Karpas-422 (cell line): Measurements from ENCODE around the gene PRKG1. TPM values are rescaled to one million over a fixed set of nuclear protein-coding genes. Genes with fewer than 3 reads are reported as not detected.
"Not testable (repeated sequence)": the region's sequence is repeated elsewhere in the genome, so short reads cannot be mapped to it uniquely, and the experiment has no call there.

Experiments used
- DNase-seq: peaks from one replicate; pipeline ENCODE4 v3.0.0-alpha.2; 2015
- H2AFZ ChIP-seq: fragments of 200-600 bp; sonication (generic); 2 replicates; pipeline ENCODE4 v1.6.1; 2014; ENCODE audit warnings: antibody characterized with exemption, low read length, mixed read lengths
- H3K27ac ChIP-seq: fragments of 200-600 bp; sonication (generic); 2 replicates; pipeline ENCODE4 v1.5.1; 2014; ENCODE audit warnings: mild to moderate bottlenecking, low read length, moderate library complexity
- H3K27me3 ChIP-seq: fragments of 200-600 bp; sonication (generic); 2 replicates; pipeline ENCODE4 v1.6.1; 2014; ENCODE audit warnings: low read length, mixed read lengths
- H3K36me3 ChIP-seq: fragments of 200-600 bp; sonication (generic); 2 replicates; pipeline ENCODE4 v1.6.1; 2014; ENCODE audit warnings: low read length, mixed read lengths; ENCODE audit not compliant: insufficient read depth
- H3K4me1 ChIP-seq: fragments of 200-600 bp; sonication (generic); 2 replicates; pipeline ENCODE4 v1.6.1; 2014; ENCODE audit warnings: mild to moderate bottlenecking, low read length, mixed read lengths
- H3K4me2 ChIP-seq: fragments of 200-600 bp; sonication (generic); 2 replicates; pipeline ENCODE4 v1.6.1; 2014; ENCODE audit warnings: low read length, low read depth, mild to moderate bottlenecking; ENCODE audit not compliant: poor library complexity, severe bottlenecking
- H3K4me3 ChIP-seq: fragments of 200-600 bp; sonication (generic); 2 replicates; pipeline ENCODE4 v1.5.1; 2014; ENCODE audit warnings: mild to moderate bottlenecking, antibody characterized with exemption, low read length, mixed read lengths
- H3K79me2 ChIP-seq: fragments of 200-600 bp; sonication (generic); 2 replicates; pipeline ENCODE4 v1.6.1; 2014; ENCODE audit warnings: mild to moderate bottlenecking, low read length, mixed read lengths
- H3K9ac ChIP-seq: fragments of 200-600 bp; sonication (generic); 2 replicates; pipeline ENCODE4 v1.6.0; 2014; ENCODE audit warnings: low read length
- H3K9me2 ChIP-seq: fragments of 200-600 bp; sonication (generic), shearing (Covaris generic); replicated peaks from 2 replicates; pipeline ENCODE4 v1.6.0; 2014; ENCODE audit warnings: mild to moderate bottlenecking, low read length, moderate library complexity; ENCODE audit not compliant: insufficient read depth
- H3K9me3 ChIP-seq: fragments of 300-700, 200-600 bp; sonication (generic); 2 replicates; pipeline ENCODE4 v1.6.1; 2014; ENCODE audit warnings: low read length, mixed read lengths
- H4K20me1 ChIP-seq: fragments of 200-600 bp; sonication (generic); 2 replicates; pipeline ENCODE4 v1.6.1; 2014; ENCODE audit warnings: mild to moderate bottlenecking, antibody characterized with exemption, low read length, low read depth; ENCODE audit not compliant: insufficient read depth
- total RNA-seq: library from RNA; depleted of rRNA; stranded (reverse); fragments of >200 nt; shearing (Covaris generic); gene quantifications from 2 replicates; pipeline ENCODE4 v1.2.3, GENCODE V29; 2014; ENCODE audit warnings: low replicate concordance

Gene PRKG1
- total RNA-seq, 1 experiment from 2014 or later = not detected

DNA sequence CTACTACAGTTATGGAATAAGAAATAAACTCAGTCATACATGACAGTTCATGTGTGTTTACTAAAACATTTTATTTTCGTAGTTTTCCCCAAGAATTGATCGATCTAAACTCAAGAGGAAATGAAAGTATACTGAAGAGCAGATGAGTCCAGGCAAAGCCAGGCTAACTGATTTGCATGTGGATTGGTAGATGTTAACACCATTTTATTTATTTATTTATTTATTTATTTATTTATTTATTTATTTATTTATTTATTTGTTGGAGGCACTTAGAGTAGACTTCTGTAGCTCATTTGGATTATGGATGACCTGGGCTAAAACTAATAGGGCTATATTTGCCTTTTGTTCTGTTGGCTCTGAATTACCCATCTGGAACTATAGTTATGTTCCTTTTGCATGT, 1171.3 kb downstream of the PRKG1 start:
- H3K79me2 ChIP-seq = no peaks in the 10 kb centered on the region
- no peak overlapping the region for H2AFZ ChIP-seq
- no peaks in the 10 kb centered on the region for H3K9me3 ChIP-seq
- H3K4me2 ChIP-seq = no peak overlapping the region
- no peak overlapping the region for H3K4me3 ChIP-seq
- H4K20me1 ChIP-seq = no peaks in the 10 kb centered on the region
- H3K36me3 ChIP-seq = no peaks in the 10 kb centered on the region
- no peak overlapping the region for H3K27ac ChIP-seq
- no peaks in the 10 kb centered on the region for H3K4me1 ChIP-seq
- DNase-seq = no peak
- H3K9ac ChIP-seq = no peak overlapping the region
- H3K9me2 ChIP-seq = no peaks in the 10 kb centered on the region
- no peaks in the 10 kb centered on the region for H3K27me3 ChIP-seq

- not testable (repeated sequence) for H3K9ac ChIP-seq, H3K4me2 ChIP-seq, H3K27me3 ChIP-seq, H2AFZ ChIP-seq, H4K20me1 ChIP-seq, H3K4me3 ChIP-seq, H3K79me2 ChIP-seq, H3K36me3 ChIP-seq, DNase-seq, H3K9me2 ChIP-seq, H3K9me3 ChIP-seq, H3K27ac ChIP-seq, H3K4me1 ChIP-seq
These were observed 1173.6 kb downstream of the PRKG1 start for GRCh38 chr10:52247929-52248328.

GRCh38 chr10:52248697-52249306, 1174.5 kb downstream of the PRKG1 start:
- Histone ChIP-seq H3K4me2 (no peak overlapping the region), H4K20me1 (no peaks in the 10 kb centered on the region), H3K4me3 (no peak overlapping the region), H3K36me3 (no peaks in the 10 kb centered on the region), H3K9me3 (no peaks in the 10 kb centered on the region), H3K79me2 (no peaks in the 10 kb centered on the region), H3K9ac (no peak overlapping the region), H3K9me2 (no peaks in the 10 kb centered on the region), H3K27me3 (no peaks in the 10 kb centered on the region), H3K4me1 (no peaks in the 10 kb centered on the region), H3K27ac (no peak overlapping the region), H2AFZ (no peak overlapping the region)
- DNase-seq = no peak

- no peaks in the 10 kb centered on the region for H3K9me2 ChIP-seq
- no peaks in the 10 kb centered on the region for H4K20me1 ChIP-seq
- no peak overlapping the region for H3K4me3 ChIP-seq
- H3K36me3 ChIP-seq = no peaks in the 10 kb centered on the region
- no peak for DNase-seq
- no peaks in the 10 kb centered on the region for H3K27me3 ChIP-seq
- H3K4me1 ChIP-seq = no peaks in the 10 kb centered on the region
- H3K79me2 ChIP-seq = no peaks in the 10 kb centered on the region
- no peaks in the 10 kb centered on the region for H3K9me3 ChIP-seq
- no peak overlapping the region for H2AFZ ChIP-seq
- no peak overlapping the region for H3K27ac ChIP-seq
- H3K9ac ChIP-seq = no peak overlapping the region
- no peak overlapping the region for H3K4me2 ChIP-seq
These were observed 1175.6 kb downstream of the PRKG1 start for GRCh38 chr10:52249850-52250395.

- H3K36me3 ChIP-seq = no peaks in the 10 kb centered on the region
- H4K20me1 ChIP-seq = no peaks in the 10 kb centered on the region
- H3K27me3 ChIP-seq = no peaks in the 10 kb centered on the region
- no peaks in the 10 kb centered on the region for H3K9me2 ChIP-seq
- no peak overlapping the region for H3K9ac ChIP-seq
- no peak for DNase-seq
- no peaks in the 10 kb centered on the region for H3K4me1 ChIP-seq
- H2AFZ ChIP-seq = no peak overlapping the region
- H3K27ac ChIP-seq = no peak overlapping the region
- H3K4me3 ChIP-seq = no peak overlapping the region
- no peak overlapping the region for H3K4me2 ChIP-seq
- no peaks in the 10 kb centered on the region for H3K9me3 ChIP-seq
- no peaks in the 10 kb centered on the region for H3K79me2 ChIP-seq
These were observed 1176.2 kb downstream of the PRKG1 start for GRCh38 chr10:52250510-52250909.

DNA sequence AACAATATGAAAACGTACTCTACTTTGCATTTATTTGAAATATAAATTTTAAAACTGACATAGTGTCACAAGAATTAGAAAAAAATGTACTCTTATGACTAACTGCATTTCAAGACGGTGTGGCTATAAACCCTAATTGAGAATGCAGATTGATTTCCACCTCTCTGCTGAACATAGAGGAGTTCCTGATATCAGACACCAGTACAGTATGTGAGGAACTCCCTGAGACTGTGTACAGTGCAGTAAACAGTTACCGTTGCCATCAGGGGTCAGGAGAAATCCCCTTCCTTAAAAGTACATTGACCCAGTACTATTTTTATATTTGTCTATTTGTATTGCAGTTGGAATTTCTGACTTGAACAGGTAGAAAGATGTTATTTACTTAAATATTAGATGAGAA, 1178.0 kb downstream of the PRKG1 start:
- Histone ChIP-seq H2AFZ (no peak overlapping the region), H3K9me3 (peaks cover 6% of the 10 kb centered on the region; the same call in 1 of the 2 replicates), H3K27me3 (no peaks in the 10 kb centered on the region), H3K27ac (no peak overlapping the region), H3K4me2 (no peak overlapping the region), H3K4me1 (no peaks in the 10 kb centered on the region), H3K36me3 (no peaks in the 10 kb centered on the region), H3K9me2 (no peaks in the 10 kb centered on the region), H4K20me1 (no peaks in the 10 kb centered on the region), H3K79me2 (no peaks in the 10 kb centered on the region), H3K9ac (no peak overlapping the region), H3K4me3 (no peak overlapping the region)
- DNase-seq = no peak

DNA sequence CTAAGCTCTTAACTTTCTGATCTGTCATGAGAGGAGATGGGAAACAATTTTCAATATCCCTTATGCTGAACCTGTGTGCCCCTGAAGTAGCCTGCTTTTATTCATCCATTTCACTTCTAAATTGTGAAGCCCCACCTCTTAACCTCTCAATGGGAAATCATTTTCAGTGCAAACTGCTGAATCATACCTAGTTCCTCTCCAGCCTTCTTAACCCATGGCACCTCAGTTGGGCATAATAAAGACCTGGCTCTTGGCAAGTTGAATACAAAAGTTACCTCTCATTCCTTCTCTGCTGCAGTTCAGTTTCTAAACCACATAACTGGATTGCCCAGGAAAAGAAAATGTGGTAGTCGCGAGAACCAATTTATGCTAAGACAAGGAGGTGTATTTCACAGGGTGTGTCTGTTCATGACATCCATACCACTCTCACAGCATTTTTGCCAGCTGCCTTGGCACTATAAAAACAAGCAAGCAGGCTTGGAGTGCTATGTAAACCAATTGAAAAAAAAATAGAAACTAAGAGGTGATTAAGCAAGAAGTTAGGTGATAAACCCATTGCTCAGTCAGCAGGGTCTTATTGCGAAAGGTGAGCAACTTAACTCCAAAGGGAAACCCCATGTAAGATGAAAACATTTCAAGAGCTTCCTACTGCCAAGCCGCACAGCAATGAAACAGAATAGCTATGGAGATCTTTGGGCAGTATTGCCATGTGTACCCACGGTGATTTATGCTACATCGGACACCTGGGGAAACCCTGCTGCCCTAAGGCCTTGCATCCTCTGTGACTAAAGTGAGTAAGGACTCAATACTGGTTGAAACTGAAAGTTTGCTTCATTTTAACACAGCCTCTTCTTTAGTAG, 1182.8 kb downstream of the PRKG1 start:
- Histone ChIP-seq H3K79me2 (no peaks in the 10 kb centered on the region), H3K4me3 (no peak overlapping the region), H3K9me2 (no peaks in the 10 kb centered on the region), H3K27me3 (no peaks in the 10 kb centered on the region), H3K4me1 (no peaks in the 10 kb centered on the region), H3K36me3 (no peaks in the 10 kb centered on the region), H3K9me3 (peaks cover 9% of the 10 kb centered on the region; the same call in 1 of the 2 replicates), H2AFZ (no peak overlapping the region), H3K27ac (no peak overlapping the region), H3K4me2 (no peak overlapping the region), H3K9ac (no peak overlapping the region), H4K20me1 (no peaks in the 10 kb centered on the region)
- no peak for DNase-seq

- Histone ChIP-seq H3K4me3 (no peak overlapping the region), H3K4me2 (no peak overlapping the region)
These were observed 1183.4 kb downstream of the PRKG1 start for GRCh38 chr10:52257692-52258075.

More at GRCh38 chr10:52257692-52258075, 1183.4 kb downstream of the PRKG1 start:
- Histone ChIP-seq H2AFZ (no peak overlapping the region), H3K36me3 (no peaks in the 10 kb centered on the region), H3K4me1 (no peaks in the 10 kb centered on the region), H3K9me2 (no peaks in the 10 kb centered on the region), H3K27me3 (no peaks in the 10 kb centered on the region), H3K79me2 (no peaks in the 10 kb centered on the region), H3K27ac (no peak overlapping the region), H3K9me3 (peaks cover 9% of the 10 kb centered on the region; the same call in 1 of the 2 replicates), H4K20me1 (no peaks in the 10 kb centered on the region), H3K9ac (no peak overlapping the region)
- no peak for DNase-seq
